Activated effector memory CD4-positive, alpha-beta T cell treated with anti-CD3 and anti-CD28 coated beads, Interleukin-2, amount 50 U/mL, for 16 hours (primary cell): ENCODE results near the gene MRPL14.
A peak's percentile ranks its signal among the peaks of the same experiment; 100 is the strongest.
"Not testable (repeated sequence)": the region's sequence is repeated elsewhere in the genome, so short reads cannot be mapped to it uniquely, and the experiment has no call there.

ENCODE experiments used
- DNase-seq: peaks from one replicate; pipeline ENCODE4 v3.0.0-alpha.2; 2020

Gene MRPL14

DNA sequence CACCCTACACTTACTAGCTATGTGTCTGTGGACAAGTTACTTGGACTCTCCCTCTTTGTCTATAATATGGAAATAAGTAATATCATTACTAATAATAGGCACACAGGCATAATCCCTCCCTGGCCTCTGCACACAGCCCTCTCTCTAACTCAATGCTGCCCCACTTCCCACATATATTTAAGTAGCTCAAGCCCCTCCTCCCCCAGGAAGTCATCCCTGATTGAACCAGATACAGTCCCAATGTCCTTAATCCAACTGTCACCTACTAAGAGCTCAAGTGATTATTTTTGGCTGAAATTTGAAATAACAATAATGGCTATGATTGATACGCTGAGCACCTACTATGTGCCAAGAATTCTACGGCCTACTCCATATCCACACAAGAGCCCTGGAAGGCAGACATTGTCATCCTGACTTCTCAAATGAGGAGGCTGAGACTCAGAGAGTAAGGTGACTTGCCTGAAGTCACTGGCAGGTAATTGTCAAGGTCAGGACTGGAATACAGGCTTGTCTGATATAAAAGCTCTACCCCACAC lies 29.4 kb downstream of the MRPL14 start:
- no peak for DNase-seq

DNA sequence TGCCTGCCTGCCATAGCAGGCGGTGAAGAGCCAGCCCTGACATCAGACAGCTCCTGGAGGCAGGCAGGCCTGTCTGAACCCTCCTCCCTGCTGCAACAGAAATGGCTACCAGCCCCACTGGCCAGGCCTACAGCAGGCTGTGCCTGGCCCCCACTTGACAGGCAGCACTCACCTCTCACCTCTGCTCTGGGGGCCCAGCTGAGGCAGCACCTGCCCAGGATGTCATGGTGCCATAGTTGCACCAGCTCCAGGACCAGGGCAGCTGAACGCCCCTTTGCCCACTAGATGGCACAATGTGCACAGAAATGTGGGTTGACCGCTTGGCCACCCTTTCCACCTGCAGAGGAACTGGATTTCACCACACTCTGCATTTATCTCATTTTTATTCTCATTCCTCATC lies 30.6 kb downstream of the MRPL14 start:
- peak; percentile 89 for DNase-seq

DNA sequence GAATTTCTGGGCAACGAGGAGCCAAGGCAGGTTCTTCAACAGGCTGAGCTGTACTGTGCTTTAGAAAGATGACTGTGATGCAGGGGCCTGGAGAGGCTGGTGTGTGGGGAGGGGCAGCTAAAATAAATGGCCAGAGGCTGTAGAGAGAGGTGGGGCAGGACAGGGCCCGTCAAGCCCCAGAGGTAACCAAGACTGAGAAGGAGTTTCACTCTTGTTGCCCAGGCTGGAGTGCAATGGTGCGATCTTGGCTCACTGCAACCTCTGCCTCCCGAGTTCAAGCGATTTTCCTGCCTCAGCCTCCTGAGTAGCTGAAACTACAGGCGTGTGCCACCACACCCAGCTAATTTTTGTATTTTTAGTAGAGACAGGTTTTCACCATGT lies 32.0 kb downstream of the MRPL14 start:
- DNase-seq, result not testable (repeated sequence)

DNA sequence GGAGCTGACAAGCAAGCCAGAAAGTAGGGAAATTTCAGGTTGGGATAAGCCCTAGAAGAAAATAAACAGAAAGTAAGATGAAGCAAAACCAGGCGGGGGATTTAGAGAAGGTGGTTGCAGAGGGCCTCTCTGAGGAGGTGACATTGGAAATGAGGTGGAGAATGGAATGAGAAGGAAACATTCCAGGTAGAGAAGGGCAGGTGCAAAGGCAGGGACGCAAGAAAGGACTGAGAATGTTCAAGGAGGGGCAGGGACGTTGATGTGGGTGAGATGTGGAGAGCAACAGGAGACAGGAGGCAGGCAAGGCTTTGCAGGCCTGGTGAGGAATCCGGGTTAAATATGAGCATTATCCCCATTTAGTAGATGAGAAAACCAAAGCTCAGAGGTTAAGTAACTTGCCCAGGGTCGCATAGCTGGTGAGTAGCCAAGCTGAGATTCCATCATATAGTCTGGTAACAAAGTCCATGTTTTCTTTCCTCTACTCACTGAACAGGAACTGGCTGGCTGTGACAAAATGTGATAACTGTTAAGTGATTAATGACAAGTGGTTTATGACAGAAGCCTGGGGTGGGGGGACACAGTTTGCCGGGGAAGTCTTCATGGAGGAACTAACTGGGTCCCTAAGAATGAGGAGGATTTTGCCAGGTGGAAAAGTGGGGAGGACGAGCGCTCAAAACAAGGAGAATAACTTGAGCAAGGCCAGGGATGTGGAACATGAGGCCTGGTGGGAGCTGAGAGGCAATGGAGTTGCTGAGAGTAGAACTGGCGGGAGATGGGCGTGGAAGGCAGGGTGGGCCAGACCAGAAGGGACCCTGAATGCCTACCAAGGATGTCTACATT lies 32.6 kb downstream of the MRPL14 start:
- DNase-seq, result no peak

DNA sequence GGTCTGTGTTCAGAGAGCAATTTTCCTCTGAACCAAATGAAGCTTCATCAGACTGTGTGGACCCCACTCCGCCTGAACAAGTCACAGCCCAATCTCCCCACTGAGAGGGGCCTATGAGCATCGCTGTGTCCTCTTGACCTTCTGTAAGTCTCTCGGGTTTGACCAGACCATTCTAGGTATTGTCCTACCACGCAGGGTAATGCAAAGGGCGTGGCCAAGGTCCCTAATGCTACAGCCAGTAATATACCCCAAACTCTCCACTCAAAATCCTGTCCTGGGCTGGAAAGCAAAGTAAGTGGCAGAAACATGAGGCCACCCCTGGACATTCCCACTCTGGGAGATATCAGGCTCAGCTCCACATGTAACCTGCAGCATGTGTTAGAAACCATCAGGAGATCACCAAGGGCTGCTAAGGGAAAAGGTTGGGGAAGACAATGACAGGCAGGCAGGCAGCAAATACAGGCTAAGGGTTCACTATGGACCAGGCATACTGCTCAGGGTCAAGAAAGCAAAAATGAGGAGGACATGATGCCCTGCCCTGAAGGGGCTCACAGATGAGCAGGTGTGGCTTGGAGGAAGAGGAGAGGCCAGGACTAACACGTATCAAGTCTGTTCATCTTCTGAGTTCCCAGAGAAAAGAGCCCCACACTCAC lies 33.4 kb downstream of the MRPL14 start:
- DNase-seq, result no peak

DNA sequence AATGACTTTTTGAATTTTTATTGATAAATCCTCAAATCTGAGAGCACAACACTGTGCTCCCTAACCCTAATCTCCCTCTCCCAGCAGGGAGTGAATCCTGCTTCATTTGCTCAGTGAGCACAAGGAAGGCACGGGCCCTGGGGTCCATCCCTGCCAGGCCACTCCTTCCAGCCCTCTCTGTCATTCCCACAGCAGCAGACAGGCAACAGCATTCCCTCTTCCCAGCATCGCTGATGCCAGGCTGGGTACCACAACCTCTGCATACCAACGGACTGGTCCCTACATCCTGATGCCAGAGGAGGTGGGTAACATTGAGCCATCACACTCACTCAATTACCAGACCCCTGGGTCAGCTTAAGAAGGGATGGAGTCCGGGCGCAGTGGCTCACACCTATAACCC lies 34.2 kb downstream of the MRPL14 start:
- no peak for DNase-seq

DNA sequence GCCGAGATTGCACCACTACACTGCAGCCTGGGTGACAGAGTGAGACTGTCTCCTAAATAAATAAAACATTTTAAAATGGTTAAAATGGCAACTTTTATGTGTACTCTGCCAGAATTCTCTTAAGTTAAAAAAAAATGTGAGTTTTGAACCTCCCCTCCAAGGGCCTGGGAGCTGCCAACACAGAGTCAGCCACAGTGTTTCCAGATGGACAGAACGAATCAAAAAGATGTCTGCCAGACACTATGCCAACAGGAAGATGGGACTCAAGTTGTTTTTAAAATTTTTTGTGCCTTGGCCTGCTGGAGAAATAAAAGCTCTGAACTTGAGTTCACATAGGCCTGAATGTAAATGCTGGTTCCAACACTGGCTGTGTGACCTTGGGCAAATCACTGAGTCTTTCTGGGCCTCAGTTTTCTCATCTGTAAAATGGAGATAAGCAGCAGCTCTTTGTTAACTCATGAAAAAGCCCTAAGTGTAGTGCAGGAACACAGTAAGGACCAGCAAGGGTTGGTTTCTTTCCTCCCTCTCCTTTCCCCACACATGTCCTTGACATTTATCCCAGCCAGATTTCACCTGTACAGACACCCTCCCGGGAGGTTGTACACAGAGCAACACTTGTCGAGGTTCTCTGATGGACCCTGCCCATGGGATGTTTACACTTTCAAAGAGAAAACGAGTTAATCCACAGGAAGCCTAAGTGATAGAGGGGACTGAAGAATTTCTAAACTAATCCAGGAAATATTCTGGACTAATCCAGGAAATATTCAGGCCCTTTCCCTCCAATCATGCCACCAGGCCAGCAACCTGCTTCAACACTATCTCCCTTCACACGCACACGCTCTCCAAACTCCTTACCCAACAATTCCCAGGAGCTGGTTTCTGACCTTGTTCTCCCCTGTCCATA lies 35.0 kb downstream of the MRPL14 start:
- DNase-seq, result no peak

DNA sequence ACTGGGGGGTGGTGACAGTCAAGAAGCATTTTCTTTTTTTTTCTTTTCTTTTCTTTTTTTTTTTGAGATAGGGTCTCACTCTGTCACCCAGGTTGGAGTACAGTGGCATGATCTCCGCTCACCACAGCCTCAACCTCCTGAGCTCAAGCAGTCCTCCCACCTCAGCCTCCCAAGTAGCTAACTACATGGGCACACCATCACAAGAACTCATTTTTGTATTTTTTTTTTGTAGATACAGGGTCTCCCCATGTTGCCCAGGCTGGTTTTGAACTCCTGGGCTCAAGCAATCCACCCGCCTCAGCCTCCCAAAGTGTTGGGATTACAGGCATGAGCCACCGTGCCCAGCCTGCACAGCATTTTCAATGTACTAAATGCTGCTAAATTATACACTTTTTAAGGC lies 35.9 kb downstream of the MRPL14 start:
- DNase-seq, result not testable (repeated sequence)

DNA sequence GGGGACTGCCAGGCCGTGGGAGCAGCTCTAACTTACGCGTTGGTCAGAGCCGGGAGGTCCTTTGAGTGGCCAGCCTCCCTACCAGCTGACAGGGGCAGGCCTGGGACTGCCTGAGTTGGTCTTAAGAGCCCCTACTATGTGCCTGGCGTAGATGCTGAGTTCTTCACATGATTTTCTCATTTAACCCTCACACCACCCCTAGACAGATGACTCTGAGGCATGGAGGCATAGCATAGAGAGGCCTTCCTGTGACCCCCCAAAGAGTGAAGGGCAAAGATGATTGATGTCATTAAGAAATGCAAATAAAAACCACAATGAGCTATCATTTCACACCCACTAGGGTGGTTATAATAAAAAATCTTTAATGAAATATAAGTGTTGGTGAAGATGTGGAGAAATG lies 36.8 kb downstream of the MRPL14 start:
- no peak for DNase-seq

DNA sequence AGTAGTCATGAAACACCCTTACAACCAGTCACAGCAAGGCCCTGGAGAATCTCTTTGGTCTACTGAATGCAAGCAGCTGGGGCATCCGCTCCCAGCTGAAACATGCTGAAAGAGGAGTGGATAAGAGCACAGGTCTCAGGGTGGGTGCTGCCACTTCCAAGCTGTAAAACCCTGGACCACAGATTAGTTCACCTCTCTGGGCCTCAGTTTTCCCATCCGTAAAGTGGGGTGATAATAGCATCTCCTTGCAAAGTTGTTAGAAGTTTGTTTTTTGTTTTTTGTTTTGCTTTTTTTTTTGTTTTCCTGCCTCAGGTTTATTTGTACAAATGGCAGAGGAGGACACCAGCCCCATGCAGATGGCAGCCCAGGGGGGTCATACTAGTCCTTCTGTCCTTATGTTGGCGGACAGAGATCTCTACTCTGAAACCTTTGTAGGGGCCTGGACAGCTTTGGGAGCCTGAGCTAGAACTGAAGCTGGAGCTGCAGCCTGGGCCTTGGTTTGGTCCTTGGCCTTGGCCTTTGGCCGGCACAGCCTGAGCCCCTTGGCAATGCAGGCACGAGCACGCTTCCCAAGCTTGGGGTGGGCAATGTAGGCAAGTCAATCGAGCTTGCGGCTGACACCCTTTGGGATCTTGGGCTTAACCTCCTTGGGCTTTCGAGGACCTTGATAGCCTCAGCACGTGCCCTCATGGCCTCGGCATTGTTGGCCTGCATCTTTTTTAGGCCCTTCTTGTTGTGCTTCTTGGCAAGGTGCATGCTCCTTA lies 38.2 kb downstream of the MRPL14 start:
- DNase-seq, result no peak

DNA sequence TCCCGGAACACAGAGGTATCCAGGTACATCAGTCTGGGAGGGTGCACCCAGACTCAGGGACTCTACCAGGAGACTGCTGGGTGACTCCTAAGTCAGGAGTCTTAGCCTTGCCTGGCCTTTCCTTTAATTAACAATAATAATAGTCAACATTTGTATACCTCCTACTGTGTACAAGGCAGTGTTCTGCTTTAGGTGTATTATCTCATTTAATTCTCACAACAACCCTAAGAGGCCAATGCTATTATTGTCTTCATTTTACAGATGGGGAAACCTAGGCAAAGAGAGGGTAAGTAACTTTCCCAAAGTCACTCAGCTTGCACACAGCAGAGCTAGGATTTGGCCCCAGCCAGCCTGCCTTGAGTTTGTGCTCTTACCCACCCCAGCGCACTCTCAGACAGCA lies 39.6 kb downstream of the MRPL14 start:
- no peak for DNase-seq

DNA sequence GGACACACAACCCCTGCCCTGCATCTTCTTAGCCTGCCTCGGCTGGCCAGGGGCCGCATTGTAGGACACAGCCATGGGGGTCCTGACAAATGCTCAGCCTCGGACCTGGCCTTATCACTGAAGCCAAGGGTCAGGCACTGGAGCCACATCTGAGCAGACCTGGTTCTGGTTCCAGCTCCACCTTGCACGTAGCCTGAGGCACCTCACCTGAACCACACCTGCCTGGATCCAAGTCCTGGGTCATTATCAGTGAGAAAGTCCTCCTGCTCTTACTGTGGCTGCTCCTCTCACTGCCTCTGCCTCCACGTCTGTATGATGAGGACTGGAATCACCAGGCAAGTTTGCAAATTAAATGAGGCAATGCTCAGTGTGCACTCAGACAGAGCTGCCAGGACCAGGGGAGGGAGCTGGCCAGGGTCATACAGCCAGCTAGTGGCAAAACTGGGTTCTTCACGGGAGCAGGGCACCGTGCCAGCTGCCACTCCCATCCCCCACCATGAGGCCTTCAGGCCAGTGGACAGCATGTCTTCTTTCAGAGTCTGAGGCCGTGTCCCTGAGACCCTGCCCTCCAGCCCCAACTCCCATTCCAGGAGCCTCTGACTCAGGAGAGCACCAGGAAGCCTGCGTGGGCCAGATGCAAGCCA lies 40.2 kb downstream of the MRPL14 start:
- no peak for DNase-seq

DNA sequence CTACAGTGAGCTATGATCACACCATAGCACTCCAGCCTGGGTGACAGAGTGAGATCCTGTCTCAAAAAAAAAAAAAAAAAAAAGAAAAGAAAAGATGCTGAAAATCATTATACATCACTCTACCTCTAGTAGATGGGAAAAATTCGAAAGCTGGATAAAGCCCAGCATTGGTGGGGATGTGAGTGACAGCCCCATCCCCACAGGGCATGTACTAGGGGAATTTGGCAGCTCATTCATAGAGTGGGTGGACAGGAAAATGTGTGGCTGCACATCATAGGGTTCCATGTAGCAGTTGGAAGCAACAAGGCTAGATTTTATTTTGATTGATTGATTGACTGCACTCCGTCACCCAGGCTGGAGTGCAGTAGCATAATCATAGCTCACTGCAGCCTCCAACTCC lies 42.0 kb downstream of the MRPL14 start:
- no peak for DNase-seq

DNA sequence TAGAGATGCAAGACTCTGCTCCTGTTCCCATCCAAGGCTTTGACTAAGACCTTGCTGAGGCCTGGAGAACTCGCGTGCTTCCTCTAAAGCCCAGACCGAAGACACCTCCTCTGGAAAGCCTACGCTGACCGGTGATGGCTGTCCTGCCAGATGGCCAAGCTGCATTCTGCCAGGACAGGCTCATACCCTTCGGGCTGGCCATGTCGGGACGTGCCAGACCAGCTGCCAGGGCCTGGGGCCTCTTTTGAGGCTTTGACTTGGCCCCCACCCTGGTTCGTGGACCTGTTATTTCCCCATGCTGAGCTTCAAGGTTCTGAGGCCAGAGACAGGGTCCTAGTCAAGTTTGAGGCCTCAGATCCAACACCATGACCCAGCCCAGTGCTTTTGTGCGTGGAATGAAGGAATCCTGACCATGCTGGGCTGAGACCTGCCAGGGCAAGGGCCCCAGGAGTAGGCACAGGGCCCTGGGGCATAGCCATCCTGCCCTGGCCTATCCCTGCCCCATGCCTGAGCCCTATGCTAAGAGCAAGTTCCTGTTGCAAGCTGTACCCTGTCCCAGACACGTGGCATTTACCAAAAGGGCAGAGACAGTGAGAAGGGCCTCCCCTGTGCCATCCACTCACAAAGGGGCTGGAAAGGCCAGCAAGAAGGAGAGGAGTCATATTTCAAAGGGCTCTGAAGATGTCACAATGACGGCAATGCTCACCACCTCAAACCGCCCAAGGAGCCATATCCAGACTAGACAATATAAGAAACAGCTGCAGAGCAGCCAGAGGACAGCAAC lies 42.8 kb downstream of the MRPL14 start:
- DNase-seq, result peak; percentile 46

DNA sequence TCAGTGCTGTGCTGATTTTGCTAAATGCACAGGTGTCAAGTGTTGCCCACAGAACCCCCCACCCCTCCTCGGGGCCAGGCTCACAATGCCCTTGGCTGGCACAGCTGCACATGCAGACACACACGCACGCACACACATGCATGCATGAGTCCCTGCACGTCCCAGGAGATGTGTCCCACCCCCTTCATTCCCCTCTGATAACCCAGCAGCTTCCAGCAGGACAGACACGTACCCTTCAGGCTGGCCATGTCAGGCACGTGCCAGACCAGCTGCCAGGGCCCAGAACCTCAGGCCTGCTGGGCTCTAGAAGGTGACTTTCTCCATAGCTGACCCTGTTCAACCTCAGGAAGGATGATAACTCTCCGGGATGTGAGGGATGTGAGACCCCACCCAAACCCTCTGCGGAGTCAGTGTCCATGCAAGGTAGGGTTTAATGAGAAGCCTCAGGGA lies 44.4 kb downstream of the MRPL14 start:
- DNase-seq, result no peak

DNA sequence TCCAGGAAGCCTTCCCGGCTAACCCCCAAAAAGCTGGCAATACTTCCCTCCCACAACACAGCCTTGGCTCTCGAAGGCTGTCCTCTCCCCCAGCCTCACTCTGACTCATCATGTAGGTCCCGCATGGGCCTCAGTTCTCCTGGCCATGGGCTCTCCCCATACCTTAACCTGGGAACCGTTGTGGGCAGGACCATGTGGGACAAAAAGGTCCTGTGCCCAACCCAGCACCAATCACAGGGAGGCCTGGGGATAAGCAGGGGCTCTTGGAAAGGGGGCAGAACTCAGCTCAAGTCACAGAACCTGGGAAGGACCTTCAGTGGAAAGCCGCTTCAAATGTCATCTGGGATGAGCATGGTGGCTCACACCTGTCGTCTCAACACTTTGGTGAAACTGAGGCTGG lies 45.5 kb downstream of the MRPL14 start:
- peak; percentile 53 for DNase-seq

DNA sequence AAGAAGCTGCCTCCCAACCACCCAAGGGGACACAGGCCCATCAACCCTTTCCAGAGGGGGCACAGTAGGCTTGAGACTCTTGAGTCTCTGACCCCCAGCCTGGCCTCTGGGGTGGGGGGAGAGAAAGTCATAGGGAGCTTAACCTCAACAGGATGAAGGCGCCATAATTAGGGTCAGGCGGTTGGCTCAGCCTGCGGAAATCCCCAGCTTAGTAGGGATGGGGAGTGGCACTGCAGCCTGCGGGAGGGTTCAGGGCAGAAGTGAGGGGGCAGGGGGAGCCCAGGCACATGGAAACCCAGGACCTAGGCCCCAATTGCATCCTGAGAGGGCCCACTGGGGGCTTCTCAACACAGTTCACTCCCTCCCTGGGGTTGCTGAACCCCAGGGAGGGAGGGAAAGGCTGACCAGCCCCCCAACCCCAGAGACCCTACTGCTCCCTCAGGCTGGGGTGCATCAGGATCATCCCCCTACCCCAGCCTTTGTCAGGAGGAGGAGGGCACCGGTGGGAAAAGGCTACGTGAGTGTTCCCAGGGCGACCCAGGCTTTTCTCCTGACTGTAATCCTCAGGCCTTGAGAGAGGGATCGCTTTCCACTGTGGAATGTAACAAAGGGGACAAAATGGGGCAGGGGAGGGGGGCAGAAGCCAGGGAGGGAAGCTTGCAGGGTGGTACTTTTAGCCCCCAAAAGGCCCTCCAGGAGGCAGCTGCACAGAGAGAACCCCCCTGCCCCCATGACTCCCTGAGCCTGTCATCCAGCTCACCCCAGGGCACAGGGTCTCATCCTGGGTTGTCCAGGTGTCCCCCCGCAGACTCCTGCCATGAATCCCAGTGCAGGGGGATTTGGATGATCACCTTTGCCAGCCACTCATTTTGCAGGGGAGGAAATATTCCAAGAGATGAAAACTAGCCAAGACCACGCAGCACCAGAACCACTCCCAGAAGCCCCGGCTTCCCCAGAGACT lies 46.4 kb downstream of the MRPL14 start:
- peak; percentile 51 for DNase-seq

DNA sequence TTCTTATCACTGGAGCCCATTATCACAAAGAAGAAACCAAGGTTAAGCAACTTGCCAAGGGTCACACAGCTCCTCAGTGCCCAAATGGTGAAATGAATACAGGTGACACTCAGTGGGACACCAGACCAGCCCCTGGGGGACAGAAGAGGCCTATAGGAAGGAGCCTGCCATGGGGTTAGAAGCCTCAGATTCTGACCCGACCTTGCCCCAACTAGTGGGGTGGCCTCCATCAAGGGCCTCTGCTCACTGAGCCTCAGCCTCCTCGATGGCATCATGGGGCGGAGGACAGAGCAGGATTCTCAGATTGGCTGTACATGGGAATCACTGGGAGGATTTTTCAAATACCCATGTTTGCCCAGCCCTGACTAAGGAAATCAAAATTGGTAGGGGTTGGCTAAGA lies 47.6 kb downstream of the MRPL14 start:
- peak; percentile 53 for DNase-seq

DNA sequence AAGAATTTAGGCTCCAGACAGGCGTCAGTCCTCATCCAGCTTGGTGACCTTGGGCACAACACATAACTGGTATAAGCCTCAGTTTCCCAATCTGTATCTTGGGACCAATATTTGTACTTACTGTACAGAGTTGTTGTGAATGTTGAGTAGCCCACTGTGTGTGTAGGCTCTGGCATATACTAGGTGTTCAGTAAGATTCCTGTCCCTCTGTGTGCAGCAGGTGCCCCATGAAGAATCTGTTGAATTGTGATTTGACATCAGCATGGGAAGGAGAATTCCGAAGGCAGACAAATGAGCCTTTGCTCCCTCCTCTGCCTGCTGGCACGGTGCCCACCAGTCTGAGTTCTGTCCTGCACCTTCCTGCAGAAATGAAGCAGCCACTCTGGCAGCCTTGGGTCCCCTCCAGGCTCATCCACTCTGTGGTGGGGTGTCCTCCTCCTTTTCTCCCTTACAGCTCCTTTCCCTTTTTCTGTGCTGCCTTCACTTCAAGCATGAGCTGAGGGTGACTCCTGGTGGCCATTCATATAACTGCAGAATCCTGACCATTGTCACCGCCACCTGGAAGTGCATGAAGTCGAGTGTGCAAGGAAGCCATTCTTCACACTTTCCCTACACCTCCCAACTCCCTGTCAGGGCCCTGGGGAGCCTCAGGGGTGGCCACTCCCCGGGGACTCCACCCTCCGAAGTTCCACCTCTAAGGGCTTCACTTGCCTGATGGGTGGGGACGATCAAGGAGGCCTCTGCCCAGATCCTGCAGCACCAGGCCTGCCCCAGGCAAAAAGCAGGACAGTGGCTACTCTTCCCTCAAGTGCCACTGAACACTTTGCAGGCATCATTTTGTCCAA lies 48.2 kb downstream of the MRPL14 start:
- DNase-seq, result peak; percentile 85
